Fibroblast of lung (primary cell): ENCODE data around the gene ICE2. TPM values are rescaled to one million over a fixed set of nuclear protein-coding genes. Genes with fewer than 3 reads are reported as not detected.

ENCODE experiments used
- DNase-seq, 2 donors: peaks; one replicate each; pipeline versions ENCODE4 v3.0.0 to v3.0.0-alpha.2; 2010; ENCODE audit warnings: low read depth in 2 of 2
- H2AFZ ChIP-seq: 2 replicates; pipeline ENCODE4 v1.5.1; 2012; ENCODE audit warnings: low read length, control low read depth, inconsistent platforms
- H3K27ac ChIP-seq: 2 replicates; pipeline ENCODE4 v1.5.1; 2011; ENCODE audit warnings: low read length, control low read depth; ENCODE audit not compliant: insufficient read depth
- H3K27me3 ChIP-seq: 2 replicates; pipeline ENCODE4 v1.5.1; 2011; ENCODE audit warnings: mild to moderate bottlenecking, low read length; ENCODE audit not compliant: control insufficient read depth, insufficient read depth
- H3K36me3 ChIP-seq: 2 replicates; pipeline ENCODE4 v1.5.1; 2011; ENCODE audit warnings: low read length; ENCODE audit not compliant: control insufficient read depth, insufficient read depth
- H3K4me1 ChIP-seq: 2 replicates; pipeline ENCODE4 v1.5.1; 2011; ENCODE audit warnings: low read length; ENCODE audit not compliant: control insufficient read depth, insufficient read depth; ENCODE audit errors: extremely low read depth
- H3K4me2 ChIP-seq: 2 replicates; pipeline ENCODE4 v1.5.1; 2011; ENCODE audit warnings: low read length, control low read depth; ENCODE audit not compliant: insufficient read depth; ENCODE audit errors: extremely low read depth
- H3K4me3 ChIP-seq, 4 experiments: fragments of 200-600 bp in 1 of 4; sonication (generic) in 1 of 4; replicated peaks in 1 of 4; 2 replicates each; pipeline ENCODE4 v1.5.1; 2011 to 2016; ENCODE audit warnings: low read length in 4 of 4, low read depth in 3 of 4, mild to moderate bottlenecking in 3 of 4, control low read depth in 2 of 4, inconsistent platforms in 1 of 4, mixed read lengths in 1 of 4; ENCODE audit not compliant: insufficient read depth in 1 of 4; ENCODE audit errors: control extremely low read depth in 1 of 4
- H3K79me2 ChIP-seq: 2 replicates; pipeline ENCODE4 v1.5.1; 2012; ENCODE audit warnings: mild to moderate bottlenecking, low read length, inconsistent platforms; ENCODE audit not compliant: control insufficient read depth, insufficient read depth
- H3K9ac ChIP-seq: 2 replicates; pipeline ENCODE4 v1.5.1; 2011; ENCODE audit warnings: mild to moderate bottlenecking, low read length, control low read depth; ENCODE audit not compliant: insufficient read depth
- H3K9me3 ChIP-seq: 2 replicates; pipeline ENCODE4 v1.5.1; 2012; ENCODE audit warnings: low read depth, low read length; ENCODE audit not compliant: control insufficient read depth, insufficient read depth
- H4K20me1 ChIP-seq: 2 replicates; pipeline ENCODE4 v1.5.1; 2011; ENCODE audit warnings: low read length; ENCODE audit not compliant: control insufficient read depth, insufficient read depth; ENCODE audit errors: extremely low read depth
- EZH2 ChIP-seq: IDR thresholded peaks from 2 replicates; pipeline ENCODE4 v1.5.1; 2012; ENCODE audit warnings: low read length, control low read depth, mild to moderate bottlenecking; ENCODE audit errors: missing control alignments
- polyA plus RNA-seq, 2 donors: library from polyadenylated mRNA; depleted of rRNA in 1 of 2; stranded (reverse) in 1 of 2; unstranded in 1 of 2; fragments of >200 nt; gene quantifications; 2 replicates each; pipeline ENCODE4 v1.2.1, GENCODE V29; 2011 to 2012; ENCODE audit warnings: missing spikeins in 1 of 2
- total RNA-seq: library from RNA; depleted of rRNA; stranded (reverse); fragments of >200 nt; gene quantifications from 2 replicates; pipeline ENCODE4 v1.2.1, GENCODE V29; 2014
- TF ChIP-seq, protein P1 (sequence below), 2 donors: IDR thresholded peaks in 1 of 2; conservative IDR thresholded peaks in 1 of 2; 1 replicate in 1 of 2; 2 replicates in 1 of 2; pipeline ENCODE4 v1.5.1; 2011 to 2012; ENCODE audit warnings: low read length in 2 of 2, control low read depth in 1 of 2, inconsistent platforms in 1 of 2, low read depth in 1 of 2, mild to moderate bottlenecking in 1 of 2

Gene ICE2
- total and polyA plus RNA-seq, 2 donors (not counting 1 experiment from before 2014, with no cell fraction given), result 22.3 to 38.6 TPM

- no peaks in the 10 kb centered on the region for H3K79me2 ChIP-seq
- no peak overlapping the region for H2AFZ ChIP-seq
- H3K4me3 ChIP-seq, result no peak overlapping the region
- H3K27ac ChIP-seq, result no peak overlapping the region
- H3K36me3 ChIP-seq, result no peaks in the 10 kb centered on the region
- no peaks in the 10 kb centered on the region for H3K4me1 ChIP-seq
- no peak for DNase-seq
- H3K4me2 ChIP-seq, result no peak overlapping the region
- no peak for TF ChIP-seq EZH2
- TF ChIP-seq, protein P1, sequence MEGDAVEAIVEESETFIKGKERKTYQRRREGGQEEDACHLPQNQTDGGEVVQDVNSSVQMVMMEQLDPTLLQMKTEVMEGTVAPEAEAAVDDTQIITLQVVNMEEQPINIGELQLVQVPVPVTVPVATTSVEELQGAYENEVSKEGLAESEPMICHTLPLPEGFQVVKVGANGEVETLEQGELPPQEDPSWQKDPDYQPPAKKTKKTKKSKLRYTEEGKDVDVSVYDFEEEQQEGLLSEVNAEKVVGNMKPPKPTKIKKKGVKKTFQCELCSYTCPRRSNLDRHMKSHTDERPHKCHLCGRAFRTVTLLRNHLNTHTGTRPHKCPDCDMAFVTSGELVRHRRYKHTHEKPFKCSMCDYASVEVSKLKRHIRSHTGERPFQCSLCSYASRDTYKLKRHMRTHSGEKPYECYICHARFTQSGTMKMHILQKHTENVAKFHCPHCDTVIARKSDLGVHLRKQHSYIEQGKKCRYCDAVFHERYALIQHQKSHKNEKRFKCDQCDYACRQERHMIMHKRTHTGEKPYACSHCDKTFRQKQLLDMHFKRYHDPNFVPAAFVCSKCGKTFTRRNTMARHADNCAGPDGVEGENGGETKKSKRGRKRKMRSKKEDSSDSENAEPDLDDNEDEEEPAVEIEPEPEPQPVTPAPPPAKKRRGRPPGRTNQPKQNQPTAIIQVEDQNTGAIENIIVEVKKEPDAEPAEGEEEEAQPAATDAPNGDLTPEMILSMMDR (conservative IDR thresholded peaks at IDR 0.05 in 1 of 2, IDR thresholded peaks at IDR 0.05 in 1 of 2; ENCODE audit: low read depth in 1 of 2, low read length in 2 of 2), result no peak
- no peak overlapping the region for H3K9ac ChIP-seq
- no peaks in the 10 kb centered on the region for H3K9me3 ChIP-seq
- H3K27me3 ChIP-seq, result no peaks in the 10 kb centered on the region
- no peaks in the 10 kb centered on the region for H4K20me1 ChIP-seq
These were observed 24.1 kb downstream of the ICE2 start for GRCh38 chr15:60454824-60455223.

DNA sequence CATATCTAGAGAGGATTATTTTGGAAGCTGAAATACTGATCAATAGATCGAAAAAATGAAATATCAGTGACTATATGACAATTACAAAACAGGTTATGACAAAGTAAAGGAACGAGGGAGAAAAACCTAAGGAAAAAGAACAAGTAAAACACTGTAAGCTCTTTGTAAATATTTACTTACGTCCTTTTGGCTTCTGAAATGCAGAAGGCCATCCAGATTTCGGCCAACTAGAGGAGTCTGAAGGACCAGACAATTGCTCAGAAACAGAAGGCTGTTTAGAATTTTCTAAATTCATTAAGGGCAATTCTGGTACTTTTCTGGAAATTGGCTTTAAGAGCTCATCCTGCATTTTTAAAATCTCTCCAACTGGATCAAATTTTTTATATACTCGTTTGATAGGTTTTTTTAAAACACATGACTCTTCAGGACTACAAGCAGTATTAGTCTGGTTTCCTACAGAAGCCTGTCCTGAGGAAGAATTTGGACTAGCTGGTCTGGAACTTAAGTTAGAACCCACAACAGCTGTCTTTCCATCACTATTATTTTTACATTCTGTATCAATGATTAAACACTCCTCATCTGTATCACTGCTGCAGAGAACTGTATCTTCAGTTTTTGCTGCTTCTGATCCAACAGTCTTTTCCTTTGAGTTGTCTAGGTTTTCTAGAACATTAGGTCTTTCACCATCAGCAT lies 30.1 kb downstream of the ICE2 start:
- Histone ChIP-seq H2AFZ (no peak overlapping the region), H3K9ac (no peak overlapping the region), H3K4me3 (no peak overlapping the region), H3K36me3 (no peaks in the 10 kb centered on the region), H3K9me3 (no peaks in the 10 kb centered on the region), H4K20me1 (no peaks in the 10 kb centered on the region), H3K4me2 (no peak overlapping the region), H3K27me3 (no peaks in the 10 kb centered on the region), H3K4me1 (no peaks in the 10 kb centered on the region), H3K27ac (no peak overlapping the region), H3K79me2 (no peaks in the 10 kb centered on the region)
- no peak for DNase-seq
- TF ChIP-seq, protein P1 (conservative IDR thresholded peaks at IDR 0.05 in 1 of 2, IDR thresholded peaks at IDR 0.05 in 1 of 2; ENCODE audit: low read depth in 1 of 2, low read length in 2 of 2), result no peak
- no peak for TF ChIP-seq EZH2

GRCh38 chr15:60444289-60444912 lies 34.5 kb downstream of the ICE2 start:
- Histone ChIP-seq H3K79me2 (no peaks in the 10 kb centered on the region), H3K4me3 (no peak overlapping the region), H3K27me3 (no peaks in the 10 kb centered on the region), H3K27ac (no peak overlapping the region), H3K4me1 (no peaks in the 10 kb centered on the region), H4K20me1 (no peaks in the 10 kb centered on the region), H3K9me3 (no peaks in the 10 kb centered on the region), H3K4me2 (no peak overlapping the region), H2AFZ (no peak overlapping the region), H3K36me3 (no peaks in the 10 kb centered on the region), H3K9ac (no peak overlapping the region)
- TF ChIP-seq, protein P1 (conservative IDR thresholded peaks at IDR 0.05 in 1 of 2, IDR thresholded peaks at IDR 0.05 in 1 of 2; ENCODE audit: low read depth in 1 of 2, low read length in 2 of 2), result peak; percentile 60 to 68
- no peak for TF ChIP-seq EZH2
- peak; percentile 29 to 71 for DNase-seq
